Stimulated activated CD4-positive, alpha-beta T cell treated with anti-CD3 and anti-CD28 coated beads, Interleukin-2, amount 100 ng/mL, for 48 hours (primary cell): ENCODE measurements around the gene MEIG1.
"Not testable (repeated sequence)": the region's sequence is repeated elsewhere in the genome, so short reads cannot be mapped to it uniquely, and the experiment has no call there.

Experiments
- DNase-seq, 2 donors: peaks; one replicate each; pipeline ENCODE4 v3.0.0-alpha.2; 2020

MEIG1 gene

GRCh38 chr10:14959221-14960057 is at the start of gene MEIG1:
Gene MEIG1 (plus strand): TSS chr10:14959388. CDS start chr10:14966469, 7,081 bp downstream.
- peak; percentile 97 to 98 for DNase-seq

GRCh38 chr10:14910953-14911352 is 48.2 kb upstream of the MEIG1 start:
- no peak for DNase-seq

- DNase-seq = no peak
Measured at GRCh38 chr10:14911801-14912200, 47.4 kb upstream of the MEIG1 start.

GRCh38 chr10:14916600-14916999 is 42.6 kb upstream of the MEIG1 start:
- DNase-seq = no peak

GRCh38 chr10:14917827-14918226 is 41.4 kb upstream of the MEIG1 start:
- no peak for DNase-seq

- no peak for DNase-seq
Measured at GRCh38 chr10:14918964-14919363, 40.2 kb upstream of the MEIG1 start.

GRCh38 chr10:14924013-14924412 is 35.2 kb upstream of the MEIG1 start:
- no peak for DNase-seq

GRCh38 chr10:14925268-14925667 is 33.9 kb upstream of the MEIG1 start:
- DNase-seq = no peak

- no peak for DNase-seq
Measured at GRCh38 chr10:14926061-14926470, 33.1 kb upstream of the MEIG1 start.

- no peak for DNase-seq
Measured at GRCh38 chr10:14926722-14927416, 32.3 kb upstream of the MEIG1 start.

- no peak for DNase-seq
Measured at GRCh38 chr10:14930610-14931009, 28.6 kb upstream of the MEIG1 start.

- DNase-seq = no peak
Measured at GRCh38 chr10:14936584-14936983, 22.6 kb upstream of the MEIG1 start.

- DNase-seq = not testable (repeated sequence)
Measured at GRCh38 chr10:14938971-14939370, 20.2 kb upstream of the MEIG1 start.

- DNase-seq = not testable (repeated sequence)
Measured at GRCh38 chr10:14942147-14942949, 16.8 kb upstream of the MEIG1 start.

- DNase-seq = not testable (repeated sequence)
Measured at GRCh38 chr10:14942950-14943338, 16.2 kb upstream of the MEIG1 start.

- DNase-seq = no peak
Measured at GRCh38 chr10:14945108-14945507, 14.1 kb upstream of the MEIG1 start.

GRCh38 chr10:14947268-14947667 is 11.9 kb upstream of the MEIG1 start:
- DNase-seq = no peak

- no peak for DNase-seq
Measured at GRCh38 chr10:14949291-14949690, 9.9 kb upstream of the MEIG1 start.

- no peak for DNase-seq
Measured at GRCh38 chr10:14952851-14953423, 6.3 kb upstream of the MEIG1 start.

- peak in 1 of 2 donors; percentile 13 for DNase-seq
Measured at GRCh38 chr10:14953424-14954000, 5.7 kb upstream of the MEIG1 start.

- peak; percentile 79 to 85 for DNase-seq
Measured at GRCh38 chr10:14954001-14954770, 5.0 kb upstream of the MEIG1 start, which contains the start of gene DCLRE1C. Gene DCLRE1C (minus strand): TSS chr10:14954096. CDS start chr10:14954010, 86 bp downstream.

- DNase-seq = no peak
Measured at GRCh38 chr10:14954934-14955333, 4.3 kb upstream of the MEIG1 start.
